WTC11 (cell line): ENCODE results near the gene SSB. TPM values are rescaled to one million over a fixed set of nuclear protein-coding genes. Genes with fewer than 3 reads are reported as not detected.
A peak's percentile ranks its signal among the peaks of the same experiment; 100 is the strongest.

Source experiments
- CREB1 ChIP-seq: sonication (generic); formaldehyde crosslinking; IDR thresholded peaks from 2 replicates; pipeline ENCODE4 v1.8.0; 2023; ENCODE audit warnings: mild to moderate bottlenecking, missing genetic modification reagents
- CTCF ChIP-seq: fragments of 200-600 bp; IDR thresholded peaks from 2 replicates; pipeline ENCODE4 v1.8.0; 2022; ENCODE audit warnings: antibody characterized with exemption
- ESRRA ChIP-seq: sonication (generic); formaldehyde crosslinking; IDR thresholded peaks from 2 replicates; pipeline ENCODE4 v1.8.1; 2022; ENCODE audit warnings: mild to moderate bottlenecking, missing genetic modification reagents, borderline replicate concordance
- GABPB1 ChIP-seq: sonication (generic); formaldehyde crosslinking; IDR thresholded peaks from 2 replicates; pipeline ENCODE4 v1.8.1; 2023; ENCODE audit warnings: mild to moderate bottlenecking, missing genetic modification reagents
- GRHL2 ChIP-seq: fragments of 250-450 bp; sonication (Bioruptor Pico); IDR thresholded peaks from 2 replicates; pipeline ENCODE4 v1.8.0; 2022; ENCODE audit warnings: mild to moderate bottlenecking, moderate library complexity; ENCODE audit not compliant: insufficient replicate concordance, severe bottlenecking
- HMGXB4 ChIP-seq: sonication (generic); formaldehyde crosslinking; IDR thresholded peaks from 2 replicates; pipeline ENCODE4 v1.8.1; 2023; ENCODE audit warnings: mild to moderate bottlenecking, moderate library complexity, missing genetic modification reagents
- JUN ChIP-seq: sonication (generic); formaldehyde crosslinking; IDR thresholded peaks from 2 replicates; pipeline ENCODE4 v1.8.0; 2023; ENCODE audit warnings: mild to moderate bottlenecking, missing genetic modification reagents
- MYBL2 ChIP-seq: sonication (generic); formaldehyde crosslinking; IDR thresholded peaks from 2 replicates; pipeline ENCODE4 v1.8.1; 2023; ENCODE audit warnings: mild to moderate bottlenecking, moderate library complexity, missing genetic modification reagents
- NFYB ChIP-seq: sonication (generic); formaldehyde crosslinking; conservative IDR thresholded peaks from 2 replicates; pipeline ENCODE4 v1.8.0; 2022; ENCODE audit warnings: low read depth, missing genetic modification reagents
- NR1H2 ChIP-seq: sonication (generic); formaldehyde crosslinking; IDR thresholded peaks from 2 replicates; pipeline ENCODE4 v1.9.0; 2021; ENCODE audit warnings: mild to moderate bottlenecking, moderate library complexity, missing genetic modification reagents
- NR3C1 ChIP-seq: sonication (generic); formaldehyde crosslinking; conservative IDR thresholded peaks from 2 replicates; pipeline ENCODE4 v1.8.1; 2023; ENCODE audit warnings: low read depth, mild to moderate bottlenecking, missing genetic modification reagents
- OVOL2 ChIP-seq: fragments of 250-450 bp; sonication (Bioruptor Pico); IDR thresholded peaks from 2 replicates; pipeline ENCODE4 v1.9.0; 2021; ENCODE audit warnings: mild to moderate bottlenecking, borderline replicate concordance
- PRDM15 ChIP-seq: sonication (generic); formaldehyde crosslinking; IDR thresholded peaks from 2 replicates; pipeline ENCODE4 v1.8.0; 2022; ENCODE audit warnings: missing genetic modification reagents
- RORB ChIP-seq: fragments of 250-450 bp; sonication (Bioruptor Pico); IDR thresholded peaks from 2 replicates; pipeline ENCODE4 v1.9.0; 2021; ENCODE audit warnings: mild to moderate bottlenecking
- TCF7 ChIP-seq: sonication (generic); formaldehyde crosslinking; IDR thresholded peaks from 2 replicates; pipeline ENCODE4 v1.8.0; 2022; ENCODE audit warnings: mild to moderate bottlenecking, low read depth, missing genetic modification reagents, moderate library complexity
- TEAD1 ChIP-seq: sonication (generic); formaldehyde crosslinking; IDR thresholded peaks from 2 replicates; pipeline ENCODE4 v1.8.0; 2022; ENCODE audit warnings: mild to moderate bottlenecking, missing genetic modification reagents
- TP53 ChIP-seq: sonication (generic); formaldehyde crosslinking; IDR thresholded peaks from 2 replicates; pipeline ENCODE4 v1.8.1; 2023; ENCODE audit warnings: mild to moderate bottlenecking, missing genetic modification reagents
- ZMAT4 ChIP-seq: fragments of 250-450 bp; sonication (Bioruptor Pico); IDR thresholded peaks from 2 replicates; pipeline ENCODE4 v1.9.0; 2021; ENCODE audit warnings: mild to moderate bottlenecking
- ZNF416 ChIP-seq: fragments of 250-450 bp; sonication (Bioruptor Pico); IDR thresholded peaks from 2 replicates; pipeline ENCODE4 v1.9.0; 2021; ENCODE audit warnings: mild to moderate bottlenecking, inconsistent platforms
- ZNF425 ChIP-seq: fragments of 250-450 bp; sonication (Bioruptor Pico); conservative IDR thresholded peaks from 2 replicates; pipeline ENCODE4 v1.9.0; 2021; ENCODE audit warnings: mild to moderate bottlenecking
- ZNF532 ChIP-seq: fragments of 250-450 bp; sonication (Bioruptor Pico); IDR thresholded peaks from 2 replicates; pipeline ENCODE4 v1.9.0; 2021; ENCODE audit warnings: mild to moderate bottlenecking, borderline replicate concordance
- total RNA-seq: library from RNA; stranded (reverse); gene quantifications from 3 replicates; pipeline ENCODE4 v1.2.3, GENCODE V29; 2021
- TF ChIP-seq, protein P1 (sequence below): sonication (generic); formaldehyde crosslinking; IDR thresholded peaks from 2 replicates; pipeline ENCODE4 v1.8.1; 2023; ENCODE audit warnings: mild to moderate bottlenecking, missing genetic modification reagents

Gene SSB
- total RNA-seq, 1 experiment from 2014 or later: 235 TPM

DNA sequence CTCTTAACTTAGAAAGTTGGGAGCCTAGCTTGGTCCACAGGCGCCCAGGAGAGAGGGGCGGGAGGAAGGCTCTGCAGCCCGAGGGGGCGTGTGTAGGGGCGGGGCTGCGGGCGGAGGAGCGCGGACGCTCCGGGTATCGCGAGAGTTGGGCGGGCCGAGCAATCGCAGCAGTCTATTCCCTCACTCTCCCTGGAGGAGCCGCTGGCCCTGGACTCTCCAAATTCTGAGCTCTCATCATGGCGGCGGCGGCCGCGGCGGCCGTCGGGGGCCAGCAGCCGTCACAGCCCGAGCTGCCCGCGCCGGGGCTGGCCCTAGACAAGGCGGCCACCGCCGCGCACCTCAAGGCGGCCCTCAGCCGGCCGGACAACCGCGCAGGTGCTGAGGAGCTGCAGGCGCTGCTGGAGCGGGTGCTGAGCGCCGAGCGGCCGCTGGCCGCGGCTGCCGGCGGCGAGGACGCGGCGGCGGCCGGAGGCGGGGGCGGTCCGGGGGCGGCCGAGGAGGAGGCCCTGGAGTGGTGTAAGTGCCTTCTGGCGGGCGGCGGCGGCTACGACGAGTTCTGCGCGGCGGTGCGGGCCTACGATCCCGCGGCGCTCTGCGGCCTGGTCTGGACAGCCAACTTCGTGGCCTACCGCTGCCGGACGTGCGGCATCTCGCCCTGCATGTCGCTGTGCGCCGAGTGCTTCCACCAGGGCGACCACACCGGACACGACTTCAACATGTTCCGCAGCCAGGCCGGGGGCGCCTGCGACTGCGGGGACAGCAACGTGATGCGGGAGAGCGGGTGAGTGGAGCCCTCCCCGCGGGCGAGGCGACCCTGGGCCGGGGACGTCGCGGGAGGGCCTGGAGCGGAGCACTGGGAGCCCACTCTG, 28.8 kb downstream of the SSB start, which contains the start of gene UBR3 (continued):
- no peak for TF ChIP-seq ZNF425
- no peak for TF ChIP-seq JUN
- 0 out of 2 replicates have a peak, but pooled peaks have one; percentile 20 for TF ChIP-seq NFYB (CRISPR knock-in tag)
- TF ChIP-seq RORB (CRISPR knock-in tag): no peak
- TF ChIP-seq OVOL2 (CRISPR knock-in tag): no peak
- TF ChIP-seq PRDM15 (CRISPR knock-in tag): no peak
- no peak for TF ChIP-seq ZNF416 (CRISPR knock-in tag)
- no peak for TF ChIP-seq ZNF532 (CRISPR knock-in tag)
- TF ChIP-seq TP53 (CRISPR knock-in tag): no peak
- TF ChIP-seq, protein P1, sequence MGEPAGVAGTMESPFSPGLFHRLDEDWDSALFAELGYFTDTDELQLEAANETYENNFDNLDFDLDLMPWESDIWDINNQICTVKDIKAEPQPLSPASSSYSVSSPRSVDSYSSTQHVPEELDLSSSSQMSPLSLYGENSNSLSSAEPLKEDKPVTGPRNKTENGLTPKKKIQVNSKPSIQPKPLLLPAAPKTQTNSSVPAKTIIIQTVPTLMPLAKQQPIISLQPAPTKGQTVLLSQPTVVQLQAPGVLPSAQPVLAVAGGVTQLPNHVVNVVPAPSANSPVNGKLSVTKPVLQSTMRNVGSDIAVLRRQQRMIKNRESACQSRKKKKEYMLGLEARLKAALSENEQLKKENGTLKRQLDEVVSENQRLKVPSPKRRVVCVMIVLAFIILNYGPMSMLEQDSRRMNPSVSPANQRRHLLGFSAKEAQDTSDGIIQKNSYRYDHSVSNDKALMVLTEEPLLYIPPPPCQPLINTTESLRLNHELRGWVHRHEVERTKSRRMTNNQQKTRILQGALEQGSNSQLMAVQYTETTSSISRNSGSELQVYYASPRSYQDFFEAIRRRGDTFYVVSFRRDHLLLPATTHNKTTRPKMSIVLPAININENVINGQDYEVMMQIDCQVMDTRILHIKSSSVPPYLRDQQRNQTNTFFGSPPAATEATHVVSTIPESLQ: no peak
- TF ChIP-seq HMGXB4 (CRISPR knock-in tag): 0 out of 2 replicates have a peak, but pooled peaks have one; percentile 74
- no peak for TF ChIP-seq GRHL2 (CRISPR knock-in tag)
- no peak for TF ChIP-seq ESRRA (CRISPR knock-in tag)
- TF ChIP-seq CTCF: no peak
- TF ChIP-seq GABPB1 (CRISPR knock-in tag): no peak
- no peak for TF ChIP-seq NR1H2 (CRISPR knock-in tag)
- TF ChIP-seq MYBL2 (CRISPR knock-in tag): 0 out of 2 replicates have a peak, but pooled peaks have one; percentile 41
- no peak for TF ChIP-seq TEAD1
- peak; percentile 63; the same call in 1 of the 2 replicates for TF ChIP-seq TCF7 (CRISPR knock-in tag)
- TF ChIP-seq ZMAT4: no peak
- no peak for TF ChIP-seq NR3C1 (CRISPR knock-in tag)
- TF ChIP-seq CREB1 (CRISPR knock-in tag): no peak
